GM12874 (cell line): ENCODE measurements around the gene DNAJC12.

Experiments
- TF ChIP-seq, protein P1 (sequence below): IDR thresholded peaks from 2 replicates; pipeline ENCODE4 v1.5.1; 2011; ENCODE audit warnings: low read depth, mild to moderate bottlenecking, control low read depth, low read length, moderate library complexity; ENCODE audit not compliant: insufficient read depth

The DNAJC12 gene

DNA sequence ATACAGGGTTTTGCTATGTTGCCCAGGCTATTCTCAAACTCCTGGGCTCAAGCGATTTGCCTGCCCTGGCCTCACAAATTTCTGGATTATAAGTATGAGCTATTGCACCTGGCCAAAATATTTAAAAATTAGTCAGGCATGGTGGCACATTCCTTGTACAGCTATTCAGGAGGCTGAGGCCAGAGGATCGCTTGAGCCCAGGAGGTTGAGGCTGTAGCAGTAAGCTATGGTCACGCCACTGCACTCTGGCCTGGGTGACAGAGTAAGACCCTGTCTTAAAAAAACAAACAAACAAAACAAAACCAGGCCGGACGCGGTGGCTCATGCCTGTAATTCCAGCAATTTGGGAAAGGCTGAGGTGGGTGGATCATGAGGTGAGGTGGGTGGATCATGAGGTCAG is 32.0 kb upstream of the DNAJC12 start:
- TF ChIP-seq, protein P1, sequence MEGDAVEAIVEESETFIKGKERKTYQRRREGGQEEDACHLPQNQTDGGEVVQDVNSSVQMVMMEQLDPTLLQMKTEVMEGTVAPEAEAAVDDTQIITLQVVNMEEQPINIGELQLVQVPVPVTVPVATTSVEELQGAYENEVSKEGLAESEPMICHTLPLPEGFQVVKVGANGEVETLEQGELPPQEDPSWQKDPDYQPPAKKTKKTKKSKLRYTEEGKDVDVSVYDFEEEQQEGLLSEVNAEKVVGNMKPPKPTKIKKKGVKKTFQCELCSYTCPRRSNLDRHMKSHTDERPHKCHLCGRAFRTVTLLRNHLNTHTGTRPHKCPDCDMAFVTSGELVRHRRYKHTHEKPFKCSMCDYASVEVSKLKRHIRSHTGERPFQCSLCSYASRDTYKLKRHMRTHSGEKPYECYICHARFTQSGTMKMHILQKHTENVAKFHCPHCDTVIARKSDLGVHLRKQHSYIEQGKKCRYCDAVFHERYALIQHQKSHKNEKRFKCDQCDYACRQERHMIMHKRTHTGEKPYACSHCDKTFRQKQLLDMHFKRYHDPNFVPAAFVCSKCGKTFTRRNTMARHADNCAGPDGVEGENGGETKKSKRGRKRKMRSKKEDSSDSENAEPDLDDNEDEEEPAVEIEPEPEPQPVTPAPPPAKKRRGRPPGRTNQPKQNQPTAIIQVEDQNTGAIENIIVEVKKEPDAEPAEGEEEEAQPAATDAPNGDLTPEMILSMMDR: no peak

DNA sequence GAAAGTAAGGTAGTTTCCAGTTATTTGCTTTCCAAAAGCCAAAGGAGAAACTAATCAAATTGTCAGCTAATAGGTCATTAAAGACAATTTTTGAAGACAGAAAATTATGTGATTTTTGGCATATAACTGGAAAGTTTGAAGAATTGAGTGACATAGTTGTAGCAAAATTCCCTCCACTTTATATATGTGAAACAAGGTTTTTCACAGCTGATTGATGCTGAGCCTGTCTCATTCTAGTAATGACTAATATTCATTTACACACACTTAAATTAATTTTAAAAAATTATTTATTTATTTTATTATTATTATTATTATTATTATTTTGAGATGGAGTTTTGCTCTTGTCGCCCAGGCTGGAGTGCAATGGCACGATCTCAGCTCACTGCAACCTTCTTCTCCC is 30.1 kb upstream of the DNAJC12 start:
- TF ChIP-seq, protein P1: no peak

DNA sequence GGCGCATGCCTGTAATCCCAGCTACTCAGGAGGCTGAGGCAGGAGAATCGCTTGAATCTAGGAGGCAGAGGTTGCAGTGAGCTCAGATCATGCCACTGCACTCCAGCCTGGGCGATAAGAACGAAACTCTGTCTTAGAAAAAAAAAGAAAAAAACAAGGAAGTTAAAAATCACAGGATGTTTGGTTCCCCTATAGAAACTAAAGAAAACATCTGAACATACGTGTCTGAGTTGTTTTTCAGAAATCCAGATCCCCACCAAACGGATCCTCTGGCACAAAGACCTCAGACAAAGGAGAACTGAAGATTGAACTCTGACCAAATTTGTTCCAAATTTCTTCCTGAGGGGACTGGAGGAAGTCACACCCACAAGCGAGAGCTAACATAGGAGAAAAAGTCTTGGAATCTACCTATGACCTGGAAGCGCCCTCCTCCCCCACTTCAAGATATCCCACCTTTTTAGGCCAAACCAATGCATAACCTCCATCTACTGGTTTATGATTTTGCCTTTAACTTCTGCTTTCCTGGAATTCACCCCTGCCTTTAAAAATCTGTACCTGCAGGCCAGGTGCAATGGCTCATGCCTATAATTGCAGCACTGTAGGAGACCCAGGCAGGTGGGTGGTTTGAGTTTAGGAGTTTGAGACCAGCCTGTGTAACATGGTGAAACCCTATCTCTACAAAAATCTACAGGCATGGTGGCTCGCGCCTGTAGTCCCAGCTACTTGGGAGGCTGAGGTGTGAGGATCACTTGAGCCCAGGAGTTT is 26.8 kb upstream of the DNAJC12 start:
- TF ChIP-seq, protein P1: no peak

DNA sequence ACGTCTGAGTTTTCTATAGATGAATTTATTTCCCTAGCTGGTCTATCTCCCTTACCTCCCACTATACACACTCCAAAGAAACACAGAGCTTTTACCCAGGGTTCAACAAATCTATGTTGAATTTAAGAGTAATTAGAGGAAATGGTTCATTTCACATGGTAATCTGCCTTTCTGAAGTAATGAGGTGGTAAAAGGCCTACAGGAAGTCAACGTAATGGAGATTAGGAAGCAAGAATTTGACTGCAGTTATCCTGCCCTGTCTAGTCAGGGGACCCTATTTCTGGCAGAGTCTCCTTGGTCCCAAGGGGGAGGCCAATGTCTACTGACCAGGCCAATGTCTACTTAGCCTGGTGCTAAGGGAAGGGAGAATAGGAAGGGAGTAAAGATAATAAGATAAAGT is 25.1 kb upstream of the DNAJC12 start:
- TF ChIP-seq, protein P1: no peak

DNA sequence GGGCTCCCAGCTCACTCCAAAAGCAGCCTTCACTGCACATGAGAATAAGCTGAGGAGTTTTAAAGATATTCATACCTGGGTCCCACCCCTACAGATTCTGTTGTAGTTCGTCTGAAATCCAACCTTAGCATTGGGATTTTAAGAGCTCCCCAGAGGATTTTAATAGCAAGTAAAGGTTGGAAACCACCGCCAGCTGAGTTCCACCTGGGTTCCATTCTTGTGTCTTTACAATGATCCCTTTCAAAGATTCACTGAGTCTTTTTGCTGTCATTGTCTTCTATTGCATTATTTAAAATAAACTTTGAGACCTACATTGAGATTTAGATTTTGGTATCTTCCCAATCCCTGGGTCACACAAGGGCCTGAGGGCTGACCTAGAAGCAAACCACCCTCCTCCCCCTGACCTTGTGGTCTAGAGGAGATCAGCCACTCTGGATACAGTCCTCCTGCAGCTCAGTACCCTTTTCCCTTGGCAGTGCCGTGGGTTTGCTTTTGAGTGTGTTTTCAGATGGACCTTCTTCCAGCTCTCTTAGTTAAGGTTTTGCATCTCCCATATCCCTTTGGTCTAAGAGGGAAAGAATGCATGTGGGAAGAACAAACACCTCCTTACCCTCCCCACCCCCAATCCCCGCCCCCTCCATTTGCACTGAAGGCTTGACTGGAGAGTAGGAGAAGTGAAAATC is 23.9 kb upstream of the DNAJC12 start:
- TF ChIP-seq, protein P1: no peak

DNA sequence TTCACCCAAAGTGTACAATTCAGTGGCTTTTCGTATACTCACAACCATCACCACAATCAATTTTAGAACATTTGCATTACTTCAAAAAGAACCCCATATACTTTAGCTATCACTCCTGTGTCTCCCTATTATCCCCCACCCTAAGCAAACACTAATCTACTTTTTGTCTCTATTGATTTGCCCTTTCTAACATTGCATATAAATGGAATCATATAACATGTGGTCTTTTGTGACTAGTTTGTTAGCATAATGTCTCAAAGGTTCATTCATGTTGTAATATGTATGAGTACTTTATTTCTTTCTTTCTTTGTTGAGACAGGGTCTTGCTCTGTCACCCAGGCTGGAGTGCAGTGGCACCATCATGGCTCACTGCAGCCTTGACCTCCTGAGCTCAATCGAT is 21.0 kb upstream of the DNAJC12 start:
- TF ChIP-seq, protein P1: no peak

DNA sequence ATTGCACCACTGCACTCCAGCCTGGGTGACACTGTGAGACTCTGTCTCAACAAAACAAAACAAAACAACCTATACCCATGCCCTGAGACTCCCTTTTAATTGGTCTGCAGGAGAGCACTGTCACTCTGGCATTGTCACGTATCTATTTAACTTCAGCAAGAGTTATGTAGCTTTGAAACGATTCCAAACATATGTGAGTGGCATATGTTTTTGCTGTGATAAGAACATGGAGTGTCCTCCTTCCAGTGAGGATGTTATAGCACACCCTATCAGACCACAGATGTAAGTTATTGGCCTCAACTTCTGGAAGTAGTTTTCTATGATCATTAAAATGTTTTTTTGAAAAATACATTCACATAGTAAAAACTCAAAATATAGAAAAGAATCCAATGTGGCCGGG is 15.5 kb upstream of the DNAJC12 start:
- TF ChIP-seq, protein P1: no peak
